PC-3 (cell line): Measurements from ENCODE around the gene PIGX. TPM values are rescaled to one million over a fixed set of nuclear protein-coding genes. Genes with fewer than 3 reads are reported as not detected.

ENCODE experiments used
- ATAC-seq: fragments of 200-7000 bp; cut with Tn5 transposase; 2 replicates; pipeline ENCODE4 v1.9.1; 2020; ENCODE audit warnings: mild to moderate bottlenecking, moderate library complexity
- BruUV-seq: library from RNA; stranded (reverse); fragments of 400-500 nt; replicated peaks from 2 replicates; lab custom pipeline; 2021; lab: Mats Ljungman, UMichigan
- CTCF ChIA-PET: fragments of 300-600 bp; sonication (Branson Sonifier 250); formaldehyde crosslinking; loops from one replicate; lab custom pipeline; 2022; ENCODE audit warnings: antibody characterized with exemption; lab: Charles Lee
- POLR2A ChIA-PET: fragments of 300-600 bp; sonication (Branson Sonifier 250); formaldehyde crosslinking; loops from one replicate; lab custom pipeline; 2022; ENCODE audit warnings: antibody characterized with exemption; ENCODE audit not compliant: unreplicated experiment; lab: Charles Lee
- DNase-seq: peaks from one replicate; pipeline ENCODE4 v3.0.0-alpha.2; 2015
- H2AFZ ChIP-seq: fragments of 300-600 bp; sonication (generic); 2 replicates; pipeline ENCODE4 v1.6.0; 2016; ENCODE audit warnings: antibody characterized with exemption, low read length
- H3F3A ChIP-seq: fragments of 300-600 bp; sonication (generic); one replicate; pipeline ENCODE4 v1.6.0; 2017; ENCODE audit warnings: antibody characterized with exemption, low read length, control low read depth, mild to moderate bottlenecking; ENCODE audit not compliant: unreplicated experiment
- H3K27ac ChIP-seq: fragments of 300-600 bp; sonication (generic); 2 replicates; pipeline ENCODE4 v1.5.1; 2016; ENCODE audit warnings: mild to moderate bottlenecking, low read length
- H3K27me3 ChIP-seq: fragments of 300-600 bp; sonication (generic); 2 replicates; pipeline ENCODE4 v1.6.1; 2016; ENCODE audit warnings: low read length, mixed read lengths
- H3K36me3 ChIP-seq: fragments of 300-600 bp; sonication (generic); 2 replicates; pipeline ENCODE4 v1.6.1; 2016; ENCODE audit warnings: low read depth, mixed run types, low read length, mixed read lengths
- H3K4me1 ChIP-seq: fragments of 300-600 bp; sonication (generic); 2 replicates; pipeline ENCODE4 v1.5.1; 2016; ENCODE audit warnings: low read length; ENCODE audit not compliant: insufficient read depth
- H3K4me2 ChIP-seq: fragments of 300-600 bp; sonication (generic); 2 replicates; pipeline ENCODE4 v1.6.0; 2016; ENCODE audit warnings: low read length
- H3K4me3 ChIP-seq: fragments of 300-600 bp; sonication (generic); 2 replicates; pipeline ENCODE4 v1.5.1; 2016; ENCODE audit warnings: mild to moderate bottlenecking, low read length, mixed read lengths
- H3K79me2 ChIP-seq: fragments of 300-600 bp; sonication (generic); 2 replicates; pipeline ENCODE4 v1.6.1; 2017; ENCODE audit warnings: low read length, mixed read lengths
- H3K9ac ChIP-seq: fragments of 300-600 bp; sonication (generic); 2 replicates; pipeline ENCODE4 v1.6.0; 2016; ENCODE audit warnings: mild to moderate bottlenecking, low read length
- H3K9me2 ChIP-seq: fragments of 300-600 bp; sonication (generic); replicated peaks from 2 replicates; pipeline ENCODE4 v1.6.1; 2016; ENCODE audit warnings: mixed run types, low read length, mixed read lengths
- H3K9me3 ChIP-seq: fragments of 300-600 bp; sonication (generic); 2 replicates; pipeline ENCODE4 v1.6.1; 2016; ENCODE audit warnings: low read length, mixed read lengths
- H4K20me1 ChIP-seq: fragments of 300-600 bp; sonication (generic); 2 replicates; pipeline ENCODE4 v1.6.1; 2016; ENCODE audit warnings: low read length, mixed read lengths
- CTCF ChIP-seq: fragments of 300-600 bp; sonication (generic); conservative IDR thresholded peaks from 2 replicates; pipeline ENCODE4 v1.5.1; 2017; ENCODE audit warnings: antibody characterized with exemption, low read depth, mild to moderate bottlenecking, low read length
- EZH2 ChIP-seq: fragments of 300-600 bp; sonication (generic); IDR thresholded peaks from one replicate; pipeline ENCODE4 v1.6.1; 2017; ENCODE audit warnings: antibody characterized with exemption, mild to moderate bottlenecking, low read length; ENCODE audit not compliant: unreplicated experiment
- EZH2phosphoT487 ChIP-seq: fragments of 300-600 bp; sonication (generic); IDR thresholded peaks from 2 replicates; pipeline ENCODE4 v1.6.1; 2018; ENCODE audit warnings: mild to moderate bottlenecking, antibody characterized with exemption, low read length, borderline replicate concordance
- intact Hi-C: fragments of 100-400 bp; cut with micrococcal nuclease; formaldehyde crosslinking; loops from 2 replicates; pipeline ENCODE4 v1.9.0; 2023
- total RNA-seq: library from RNA; depleted of rRNA; stranded (reverse); fragments of >200 nt; gene quantifications from 2 replicates; pipeline ENCODE4 v1.2.3, GENCODE V29; 2014

The PIGX gene
- total RNA-seq, 1 experiment from 2014 or later = 22.5 TPM

- CTCF ChIA-PET = interaction anchor here (0.6 kb wide), 1 partner anchor 12 kb away, joined by 4 read pairs; no protein-coding TSS in a partner anchor
- TF ChIP-seq EZH2phosphoT487 (no peak), CTCF (no peak), EZH2 (no peak)
- DNase-seq (no peak), ATAC-seq (no peak)
- H3K9me2 ChIP-seq = no peaks in the 10 kb centered on the region
- no peak overlapping the region for H3K9ac ChIP-seq
- H3K27me3 ChIP-seq = no peaks in the 10 kb centered on the region
- POLR2A ChIA-PET = interaction anchor here (0.6 kb wide), 1 partner anchor 493 kb away, joined by 3 read pairs; no protein-coding TSS in a partner anchor
- intact Hi-C loops = no loop called here
- no peaks in the 10 kb centered on the region for H3K9me3 ChIP-seq
- BruUV-seq = no TSS peak
- H3K27ac ChIP-seq = no peak overlapping the region
- no peak overlapping the region for H3K4me2 ChIP-seq
- no peak overlapping the region for H3K4me3 ChIP-seq
- H4K20me1 ChIP-seq = peaks cover 9% of the 10 kb centered on the region; the same call in 1 of the 2 replicates
- H3K4me1 ChIP-seq = peaks cover 17% of the 10 kb centered on the region
- no peak overlapping the region for H2AFZ ChIP-seq
- no peaks in the 10 kb centered on the region for H3F3A ChIP-seq
- H3K36me3 ChIP-seq = no peaks in the 10 kb centered on the region; the same call in 1 of the 2 replicates
- peaks cover 87% of the 10 kb centered on the region for H3K79me2 ChIP-seq
Measured at GRCh38 chr3:196774191-196774820, 62.1 kb downstream of the PIGX start.

GRCh38 chr3:196774848-196775422 lies 62.8 kb downstream of the PIGX start:
- H3K36me3 ChIP-seq = peaks cover 5% of the 10 kb centered on the region
- POLR2A ChIA-PET = interaction anchor here (0.6 kb wide), 1 partner anchor 494 kb away, joined by 3 read pairs; no protein-coding TSS in a partner anchor
- intact Hi-C loops = no loop called here

More at GRCh38 chr3:196774848-196775422, 62.8 kb downstream of the PIGX start:
- DNase-seq (no peak), ATAC-seq (no peak)
- H3K9ac ChIP-seq = no peak overlapping the region
- H4K20me1 ChIP-seq = peaks cover 10% of the 10 kb centered on the region; the same call in 1 of the 2 replicates
- no peak overlapping the region for H3K4me2 ChIP-seq
- H3K9me2 ChIP-seq = no peaks in the 10 kb centered on the region
- TF ChIP-seq EZH2phosphoT487 = no peak
- no peak for TF ChIP-seq EZH2
- no peak for TF ChIP-seq CTCF
- H2AFZ ChIP-seq = no peak overlapping the region
- no peak overlapping the region for H3K27ac ChIP-seq
- BruUV-seq = no TSS peak
- peaks cover 89% of the 10 kb centered on the region for H3K79me2 ChIP-seq
- H3K27me3 ChIP-seq = no peaks in the 10 kb centered on the region
- H3K4me3 ChIP-seq = no peak overlapping the region
- CTCF ChIA-PET = interaction anchor here (0.6 kb wide), 1 partner anchor 12 kb away, joined by 4 read pairs; no protein-coding TSS in a partner anchor
- no peaks in the 10 kb centered on the region for H3F3A ChIP-seq
- H3K9me3 ChIP-seq = no peaks in the 10 kb centered on the region
- H3K4me1 ChIP-seq = peaks cover 18% of the 10 kb centered on the region
